Motor neuron (in vitro differentiated cells): ENCODE results near the gene TXNDC16. TPM values are rescaled to one million over a fixed set of nuclear protein-coding genes. Genes with fewer than 3 reads are reported as not detected.

Source experiments
- ATAC-seq, 8 experiments: fragments of 200-7000 bp; cut with Tn5 transposase; replicated peaks in 6 of 8; 2 replicates each; pipeline ENCODE4 v1.8.0; 2021; ENCODE audit warnings: mild to moderate bottlenecking in 8 of 8, moderate library complexity in 8 of 8
- H3K27ac ChIP-seq, 2 donors: fragments of 250-450 bp; sonication (Bioruptor Pico); 2 replicates each; pipeline ENCODE4 v1.9.0; 2021; ENCODE audit warnings: antibody characterized with exemption in 2 of 2, mild to moderate bottlenecking in 2 of 2, moderate library complexity in 1 of 2
- H3K4me1 ChIP-seq, 2 donors: fragments of 250-450 bp; sonication (Bioruptor Pico); replicated peaks in 1 of 2; 2 replicates each; pipeline ENCODE4 v1.6.1; 2021; ENCODE audit warnings: antibody characterized with exemption in 2 of 2, mild to moderate bottlenecking in 2 of 2, moderate library complexity in 1 of 2
- H3K4me3 ChIP-seq, 5 donors: fragments of 250-450 bp; sonication (Bioruptor Pico); 2 replicates each; pipeline ENCODE4 v1.9.0; 2021; ENCODE audit warnings: antibody characterized with exemption in 5 of 5, mild to moderate bottlenecking in 5 of 5, moderate library complexity in 4 of 5
- WGBS, 10 experiments: fragments of 450-650 bp; shearing (Covaris generic); methylation state at CpG; one replicate each; pipeline ENCODE4 v1.0.0; 2022; 5-methylcytosine and 5-hydroxymethylcytosine counted together
- in situ Hi-C, 9 experiments: fragments of 400-800 bp; cut with MboI; loops; one replicate each; pipeline ENCODE4 v1.15.0; 2021; ENCODE audit warnings: low sequenced_read_pairs in 9 of 9, low pct_unique_long_range_greater_than_20kb in 2 of 9; ENCODE audit not compliant: unreplicated experiment in 9 of 9
- total RNA-seq, 8 experiments: library from RNA; unstranded; fragments of 300-600 nt; gene quantifications; 2 replicates each; pipeline versions ENCODE4 v1.2.3 to v1.2.4, GENCODE V29; 2022

The TXNDC16 gene
- total RNA-seq, 8 experiments from 2014 or later: 2.3 to 24.0 (median 16.3) TPM

GRCh38 chr14:52463375-52463774 lies 88.9 kb downstream of the TXNDC16 start:
- H3K4me3 ChIP-seq: no peak overlapping the region
- H3K4me1 ChIP-seq: no peaks in the 10 kb centered on the region
- H3K27ac ChIP-seq: no peak overlapping the region
- in situ Hi-C loops: loop anchor here in 1 of 9 experiments (25.0 kb wide), 1 partner anchor 176 kb away; no protein-coding TSS in a partner anchor
- 89 to 100% (median 100%) methylated on average over 1 to 3 of the region's 3 CpGs; no CpG with 5 or more reads in 1 of the 10 experiments for WGBS, 10 experiments
- ATAC-seq: no peak

- WGBS, 10 experiments: 80 to 100% (median 100%) methylated on average over 1 of the region's 1 CpG; no CpG with 5 or more reads in 7 of the 10 experiments
- H3K4me1 ChIP-seq: no peaks in the 10 kb centered on the region
- ATAC-seq: no peak
- no peak overlapping the region for H3K27ac ChIP-seq
- no peak overlapping the region for H3K4me3 ChIP-seq
- in situ Hi-C loops: loop anchor here in 1 of 9 experiments (25.0 kb wide), 1 partner anchor 174 kb away; no protein-coding TSS in a partner anchor
These were observed 90.6 kb downstream of the TXNDC16 start for GRCh38 chr14:52461721-52462120.

- WGBS, 10 experiments: 0 to 100% (median 86%) methylated on average over 1 of the region's 1 CpG; no CpG with 5 or more reads in 3 of the 10 experiments
- Histone ChIP-seq H3K4me1 (no peaks in the 10 kb centered on the region), H3K27ac (no peak overlapping the region), H3K4me3 (no peak overlapping the region)
- in situ Hi-C loops: loop anchor here in 1 of 9 experiments (25.0 kb wide), 1 partner anchor 171 kb away; no protein-coding TSS in a partner anchor
- peak in 1 of 8 experiments; percentile 31 for ATAC-seq
These were observed 93.6 kb downstream of the TXNDC16 start for GRCh38 chr14:52458721-52459085.

- in situ Hi-C loops: loop anchor here in 1 of 9 experiments (25.0 kb wide), 1 partner anchor 170 kb away; no protein-coding TSS in a partner anchor
- ATAC-seq: peak in 1 of 8 experiments; percentile 64
- Histone ChIP-seq H3K27ac (no peak overlapping the region), H3K4me3 (no peak overlapping the region), H3K4me1 (no peaks in the 10 kb centered on the region)
These were observed 94.9 kb downstream of the TXNDC16 start for GRCh38 chr14:52457411-52457810.

GRCh38 chr14:52455291-52456088 lies 96.8 kb downstream of the TXNDC16 start:
- Histone ChIP-seq H3K4me1 (no peaks in the 10 kb centered on the region), H3K4me3 (no peak overlapping the region), H3K27ac (no peak overlapping the region)
- in situ Hi-C loops: loop anchor here in 1 of 9 experiments (25.0 kb wide), 1 partner anchor 168 kb away; no protein-coding TSS in a partner anchor
- 28 to 100% (median 84%) methylated on average over 1 to 3 of the region's 3 CpGs; no CpG with 5 or more reads in 1 of the 10 experiments for WGBS, 10 experiments
- ATAC-seq: no peak

DNA sequence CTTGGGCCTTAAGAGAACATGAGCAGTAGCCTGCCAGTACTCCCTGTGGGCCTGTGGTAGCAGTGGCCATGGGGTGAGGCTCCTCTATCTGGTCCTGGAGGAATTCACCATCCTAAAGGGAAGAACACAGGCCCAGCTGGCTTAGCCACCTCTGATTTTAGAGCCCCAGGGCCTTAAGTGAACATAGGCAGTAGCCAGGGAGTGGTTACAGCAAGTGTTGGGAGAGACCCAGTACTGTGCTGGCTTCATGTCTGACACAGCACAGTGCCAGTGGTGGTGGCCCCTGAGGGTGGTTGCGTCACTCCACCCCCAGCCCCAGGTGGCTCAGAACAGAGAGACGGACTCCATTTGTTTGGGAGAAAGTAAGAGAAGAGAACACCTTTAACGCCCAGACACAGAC lies 105.1 kb downstream of the TXNDC16 start:
- in situ Hi-C loops: no loop called here
- Histone ChIP-seq H3K27ac (no peak overlapping the region), H3K4me3 (no peak overlapping the region), H3K4me1 (no peaks in the 10 kb centered on the region)
- 57 to 100% (median 100%) methylated on average over 1 to 3 of the region's 3 CpGs; no CpG with 5 or more reads in 3 of the 10 experiments for WGBS, 10 experiments
- no peak for ATAC-seq

GRCh38 chr14:52446355-52446754 lies 106.0 kb downstream of the TXNDC16 start:
- ATAC-seq: no peak
- Histone ChIP-seq H3K4me3 (no peak overlapping the region), H3K27ac (no peak overlapping the region), H3K4me1 (no peaks in the 10 kb centered on the region)
- in situ Hi-C loops: no loop called here

- in situ Hi-C loops: no loop called here
- no peak for ATAC-seq
- Histone ChIP-seq H3K4me3 (no peak overlapping the region), H3K4me1 (no peaks in the 10 kb centered on the region), H3K27ac (no peak overlapping the region)
These were observed 108.8 kb downstream of the TXNDC16 start for GRCh38 chr14:52443506-52443905.

- H3K4me1 ChIP-seq: no peaks in the 10 kb centered on the region
- no peak overlapping the region for H3K27ac ChIP-seq
- no peak for ATAC-seq
- H3K4me3 ChIP-seq: no peak overlapping the region
- in situ Hi-C loops: no loop called here
- 29 to 100% (median 89%) methylated on average over 1 of the region's 1 CpG; no CpG with 5 or more reads in 2 of the 10 experiments for WGBS, 10 experiments
These were observed 109.7 kb downstream of the TXNDC16 start for GRCh38 chr14:52442602-52443001.

- ATAC-seq: no peak
- no peak overlapping the region for H3K4me3 ChIP-seq
- WGBS, 10 experiments: 63 to 100% (median 94%) methylated on average over 1 to 4 of the region's 4 CpGs
- in situ Hi-C loops: no loop called here
- H3K27ac ChIP-seq: no peak overlapping the region
- no peaks in the 10 kb centered on the region for H3K4me1 ChIP-seq
These were observed 110.1 kb downstream of the TXNDC16 start for GRCh38 chr14:52442166-52442565.

DNA sequence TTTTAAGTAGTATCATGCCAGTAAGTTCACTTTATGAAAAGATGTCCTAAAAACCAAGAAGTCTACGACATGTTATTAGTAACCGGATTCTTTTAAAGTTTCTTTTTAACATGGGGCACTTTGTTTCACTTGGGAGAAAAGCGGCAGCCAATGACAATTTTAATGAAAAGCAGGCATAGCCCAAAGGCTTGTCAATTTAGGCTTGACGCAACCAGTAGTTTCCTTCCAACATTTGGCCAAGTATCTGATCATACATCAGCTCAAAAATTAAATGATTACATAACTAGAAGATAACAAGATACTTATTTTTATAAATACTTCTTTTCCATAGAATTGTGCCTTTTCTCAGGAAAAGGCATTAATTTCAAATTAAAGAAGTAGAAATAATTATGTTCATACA lies 112.8 kb downstream of the TXNDC16 start:
- no peak for ATAC-seq
- Histone ChIP-seq H3K27ac (no peak overlapping the region), H3K4me1 (no peaks in the 10 kb centered on the region), H3K4me3 (no peak overlapping the region)
- WGBS, 10 experiments: 24 to 87% (median 79%) methylated on average over 1 to 4 of the region's 4 CpGs; no CpG with 5 or more reads in 1 of the 10 experiments
- in situ Hi-C loops: no loop called here

- H3K27ac ChIP-seq: no peak overlapping the region
- no peak for ATAC-seq
- in situ Hi-C loops: no loop called here
- no peaks in the 10 kb centered on the region for H3K4me1 ChIP-seq
- H3K4me3 ChIP-seq: no peak overlapping the region
- WGBS, 10 experiments: 60 to 100% (median 86%) methylated on average over 1 of the region's 1 CpG; no CpG with 5 or more reads in 3 of the 10 experiments
These were observed 117.3 kb downstream of the TXNDC16 start for GRCh38 chr14:52434955-52435354.

GRCh38 chr14:52430474-52430873 lies 121.8 kb downstream of the TXNDC16 start:
- in situ Hi-C loops: no loop called here
- no peak for ATAC-seq
- H3K27ac ChIP-seq: no peak overlapping the region
- H3K4me3 ChIP-seq: no peak overlapping the region
- H3K4me1 ChIP-seq: peaks cover 0 to 3% of the 10 kb centered on the region in 2 donors
- 60 to 100% (median 71%) methylated on average over 1 to 2 of the region's 2 CpGs; no CpG with 5 or more reads in 1 of the 10 experiments for WGBS, 10 experiments
